Mesenteric fat pad (tissue), 1 donor: Measurements from ENCODE around the gene EFCAB7. TPM values are rescaled to one million over a fixed set of nuclear protein-coding genes. Genes with fewer than 3 reads are reported as not detected.

Experiments used
- DNase-seq: peaks from one replicate; pipeline ENCODE4 v3.0.0-alpha.2; 2020; ENCODE audit warnings: low spot score
- long read RNA-seq: library from polyadenylated mRNA; unstranded; transcript quantifications from one replicate; pipeline ENCODE4 v2.0.0, GENCODE V29; 2020
- total RNA-seq: library from RNA; stranded (reverse); fragmentation: NEBNext Ultra II Directional; extraction: Animal tissue kit (Norgen Biotek cat#: 25700); gene quantifications from one replicate; pipeline ENCODE4 v1.2.1, GENCODE V29; 2021
- donor health status: DM: yes; HTN: yes; CAD: no.

Gene EFCAB7, protein sequence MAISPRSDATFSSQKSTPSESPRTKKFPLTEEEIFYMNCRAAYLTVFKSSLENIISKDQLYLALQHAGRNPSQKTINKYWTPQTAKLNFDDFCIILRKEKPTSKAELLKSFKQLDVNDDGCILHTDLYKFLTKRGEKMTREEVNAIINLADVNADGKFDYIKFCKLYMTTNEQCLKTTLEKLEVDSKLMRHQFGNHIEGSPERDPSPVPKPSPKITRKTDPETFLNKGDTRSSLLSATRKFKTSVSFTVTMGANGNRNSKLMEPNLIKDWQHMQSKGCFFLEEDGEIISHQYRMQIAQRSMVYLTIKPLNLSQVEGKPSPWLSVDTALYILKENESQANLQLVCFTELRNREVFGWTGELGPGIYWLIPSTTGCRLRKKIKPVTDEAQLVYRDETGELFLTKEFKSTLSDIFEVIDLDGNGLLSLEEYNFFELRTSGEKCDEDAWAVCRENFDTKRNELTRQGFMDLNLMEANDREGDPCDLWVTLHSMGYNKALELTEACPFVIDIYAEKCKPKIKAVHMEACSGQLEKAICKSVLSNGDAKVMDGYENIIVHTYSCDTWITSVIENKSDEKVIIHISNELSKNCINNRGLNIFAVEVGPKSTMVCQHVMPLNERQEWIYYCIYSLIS
- 3.4 TPM for total RNA-seq
- long read RNA-seq, partial matches to known transcripts = 1 of 3 reads
- long read RNA-seq, other reads (novel, unspliced or antisense) = 1 of 3 reads

DNA sequence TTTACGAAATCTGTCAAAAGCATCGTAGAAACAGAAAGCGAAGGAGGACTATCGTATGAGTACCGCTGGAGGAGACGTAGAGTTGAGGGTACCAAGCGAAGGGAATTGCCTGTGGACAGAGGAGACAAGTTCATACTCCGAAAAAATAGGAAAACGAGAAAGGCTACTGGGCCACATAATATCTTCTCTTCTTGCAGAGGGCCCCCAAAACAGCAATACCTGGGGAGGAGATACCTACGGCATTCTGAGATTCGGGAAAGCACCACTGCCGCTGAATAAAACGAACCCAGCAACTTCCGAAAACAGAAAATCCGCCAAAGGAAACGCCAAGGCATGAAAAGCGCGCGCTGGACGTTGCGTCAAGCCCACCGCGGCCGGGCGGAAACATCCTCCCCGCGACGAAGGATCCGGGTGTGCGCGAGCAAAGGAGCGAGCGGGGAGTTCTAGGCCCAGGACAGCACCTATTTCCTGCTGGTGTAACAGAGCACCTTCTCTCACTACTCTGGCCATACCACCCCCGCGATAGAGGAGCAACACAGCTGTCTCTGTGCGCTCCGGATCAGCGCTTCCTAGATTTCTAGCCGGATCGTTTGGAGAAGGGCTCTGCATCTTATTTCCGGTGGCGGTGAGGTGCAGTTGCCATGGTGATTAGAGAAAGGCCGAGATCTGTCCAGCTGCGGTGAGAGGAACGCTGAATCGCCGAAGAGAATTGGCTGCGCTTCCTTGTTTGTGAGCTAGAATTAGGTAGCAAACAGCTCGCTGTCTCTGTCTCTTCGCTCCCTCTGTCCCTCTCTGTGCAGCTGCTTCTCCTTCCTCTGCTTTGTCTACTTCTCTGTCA, at the start of gene EFCAB7, which contains the start of gene ITGB3BP:
EFCAB7 (plus strand) TSS at position 635 of the 838 bp plus-strand sequence. CDS start 2,048 bp downstream, outside the sequence.
ITGB3BP (minus strand) TSS at position 335 of the 838 bp plus-strand sequence; CDS start at position 243, 92 bp downstream.
- peak; percentile 93 for DNase-seq

- DNase-seq = no peak
These were observed 47.6 kb upstream of the EFCAB7 start for GRCh38 chr1:63475761-63476160.

- DNase-seq = no peak
These were observed 43.3 kb upstream of the EFCAB7 start for GRCh38 chr1:63480057-63480456.

GRCh38 chr1:63486629-63487028, 36.7 kb upstream of the EFCAB7 start:
- no peak for DNase-seq

GRCh38 chr1:63487336-63488065, 35.8 kb upstream of the EFCAB7 start:
- DNase-seq = no peak

DNA sequence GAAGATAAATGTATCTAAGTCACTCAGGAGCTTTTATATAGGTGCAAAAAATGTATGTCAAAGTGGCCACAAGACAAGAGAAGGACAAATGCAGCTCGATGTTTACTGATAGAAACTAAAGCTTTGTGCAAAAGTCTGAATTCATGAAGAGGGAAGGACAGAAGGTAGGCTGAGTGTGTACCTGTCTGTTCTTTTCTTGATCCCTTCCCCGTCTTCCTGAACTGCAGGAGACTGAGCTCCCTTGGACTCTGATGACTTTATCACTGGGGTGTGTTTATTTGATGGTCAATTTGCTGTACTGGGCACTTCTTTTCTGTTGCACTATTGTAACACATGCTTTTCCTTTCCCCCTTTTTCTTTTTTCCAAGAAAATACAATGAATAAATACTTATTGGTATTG, 25.7 kb upstream of the EFCAB7 start:
- no peak for DNase-seq

DNA sequence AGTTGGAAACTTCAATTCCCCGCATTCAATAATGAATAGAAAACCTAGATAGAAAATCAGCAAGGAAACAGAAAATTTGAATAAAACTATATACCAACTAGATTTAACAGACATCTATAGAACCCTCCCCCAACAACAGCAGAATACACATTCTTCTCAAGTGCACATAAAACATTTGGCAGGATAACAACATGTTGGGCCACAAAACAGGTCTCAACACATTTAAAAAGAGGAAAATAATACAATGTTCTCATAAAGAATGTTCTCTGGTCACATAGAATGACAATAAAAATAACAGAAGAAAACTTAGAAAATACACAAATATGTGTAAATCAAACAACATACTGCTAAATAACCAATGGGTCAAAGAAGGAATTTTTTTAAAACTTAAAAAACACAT, 25.2 kb upstream of the EFCAB7 start:
- DNase-seq = no peak

- DNase-seq = no peak
These were observed 22.1 kb upstream of the EFCAB7 start for GRCh38 chr1:63501256-63501655.

DNA sequence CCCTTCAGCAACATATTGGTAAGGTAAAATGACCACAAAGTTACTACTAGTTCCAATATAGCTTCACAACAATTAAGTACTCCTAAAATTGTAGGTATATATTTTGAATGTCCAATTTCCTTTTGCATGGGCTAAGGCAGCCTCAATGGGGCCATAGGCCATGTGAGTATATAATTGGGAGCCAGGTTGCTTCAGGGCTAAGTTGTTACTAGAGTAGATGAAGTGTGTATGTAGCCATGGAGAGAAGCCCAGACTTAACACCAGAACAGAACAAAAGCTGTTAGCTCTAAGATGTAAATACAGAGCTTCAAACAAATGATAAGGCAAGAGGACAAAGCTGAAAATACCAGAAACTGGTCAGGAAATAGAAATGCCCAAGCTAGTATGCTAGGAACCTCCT, 16.5 kb upstream of the EFCAB7 start:
- DNase-seq = no peak

DNA sequence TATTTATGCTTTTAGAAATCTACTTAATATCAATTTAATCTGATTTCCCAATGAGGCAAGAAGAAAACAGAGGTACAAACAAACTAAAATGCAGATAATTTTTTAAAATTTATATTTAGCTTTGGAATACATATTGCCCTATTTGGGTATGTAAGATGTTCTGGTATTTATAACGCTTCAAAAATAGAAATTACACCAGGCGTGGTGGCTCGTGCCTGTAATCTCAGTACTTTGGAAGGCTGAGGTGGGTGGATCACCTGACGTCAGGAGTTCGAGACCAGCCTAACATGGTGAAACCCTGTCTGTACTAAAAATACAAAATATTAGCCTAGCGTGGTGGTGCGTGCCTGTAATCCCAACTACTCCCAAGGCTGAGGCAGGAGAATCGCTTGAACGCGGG, 13.6 kb upstream of the EFCAB7 start:
- DNase-seq = no peak

DNA sequence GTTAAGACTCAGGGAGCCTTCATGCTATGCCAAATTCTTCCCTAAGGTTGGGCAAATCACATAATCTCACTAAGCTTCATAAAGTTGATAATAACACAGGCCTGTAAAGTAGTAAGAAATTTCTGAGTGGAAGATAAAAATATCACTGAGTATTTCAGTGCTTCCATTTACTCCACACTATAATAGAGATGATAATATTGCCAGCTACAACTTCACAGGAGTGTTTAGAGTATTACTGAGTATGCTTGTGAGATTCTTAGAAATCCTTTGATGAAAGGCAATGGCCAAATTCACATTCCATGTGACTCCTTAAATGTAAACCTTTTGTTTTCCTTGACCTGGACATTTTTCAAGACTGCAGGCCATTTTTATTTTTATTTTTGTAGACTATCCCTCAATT, 10.7 kb upstream of the EFCAB7 start:
- DNase-seq = no peak

GRCh38 chr1:63516629-63517028, 6.7 kb upstream of the EFCAB7 start:
- DNase-seq = no peak

- no peak for DNase-seq
These were observed 413 bp downstream of the EFCAB7 start for GRCh38 chr1:63523738-63524137.

DNA sequence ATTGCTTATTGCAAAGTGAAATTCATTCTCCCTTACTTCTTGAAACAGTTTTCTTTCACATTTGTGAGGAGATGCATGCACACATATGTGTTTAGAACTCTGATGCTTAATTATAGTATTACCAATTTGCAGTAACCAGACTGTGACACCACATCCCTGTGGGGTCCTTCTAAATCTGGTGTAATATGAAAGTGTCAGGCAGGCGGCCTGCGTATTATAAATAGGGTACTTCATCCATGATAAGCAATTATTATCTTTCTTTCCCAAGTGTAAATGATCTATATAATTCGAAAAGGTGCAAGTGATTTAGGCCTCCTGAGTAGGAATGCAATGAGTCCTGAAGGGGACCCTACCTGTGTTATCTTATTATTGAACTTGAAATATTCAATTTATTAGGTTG, 876 bp downstream of the EFCAB7 start:
- no peak for DNase-seq

DNA sequence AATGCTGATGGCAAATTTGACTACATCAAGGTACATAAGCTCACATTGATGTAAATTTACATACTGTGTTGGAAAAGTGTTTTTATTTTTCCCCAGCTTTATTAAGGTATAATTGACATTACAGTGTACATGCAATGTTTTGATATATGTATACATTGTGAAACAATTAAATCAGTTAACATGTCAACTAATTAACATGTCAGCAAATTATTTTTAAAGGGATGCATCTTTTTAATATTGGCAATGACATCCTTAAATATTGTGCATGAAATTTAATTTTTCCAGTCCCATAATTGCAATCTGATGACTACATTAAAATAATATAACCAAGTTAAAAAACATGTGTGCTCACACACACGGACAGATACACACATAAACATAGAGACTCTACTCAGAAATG, 9.4 kb downstream of the EFCAB7 start:
- no peak for DNase-seq

GRCh38 chr1:63533931-63534330, 10.6 kb downstream of the EFCAB7 start:
- no peak for DNase-seq

DNA sequence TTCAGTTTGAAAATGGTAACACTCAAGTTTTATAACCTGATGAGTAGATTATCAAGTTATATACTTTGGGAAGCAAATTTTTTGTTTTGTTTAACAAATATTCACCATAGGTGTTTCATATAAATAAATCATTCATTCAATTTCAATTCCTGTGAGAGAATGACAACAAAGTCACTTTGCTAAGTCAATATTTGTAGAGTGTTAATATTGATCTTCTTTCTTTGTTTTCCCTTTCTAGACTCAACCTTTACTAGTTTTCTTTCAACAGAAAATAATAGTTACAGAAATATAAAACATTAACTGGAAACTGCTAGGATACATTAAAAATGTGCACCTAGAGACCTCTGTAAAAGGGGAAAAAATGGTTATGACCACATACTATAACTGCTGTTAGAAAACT, 11.1 kb downstream of the EFCAB7 start:
- DNase-seq = no peak

- no peak for DNase-seq
These were observed 13.7 kb downstream of the EFCAB7 start for GRCh38 chr1:63537006-63537405.

GRCh38 chr1:63537940-63538339, 14.6 kb downstream of the EFCAB7 start:
- no peak for DNase-seq

DNA sequence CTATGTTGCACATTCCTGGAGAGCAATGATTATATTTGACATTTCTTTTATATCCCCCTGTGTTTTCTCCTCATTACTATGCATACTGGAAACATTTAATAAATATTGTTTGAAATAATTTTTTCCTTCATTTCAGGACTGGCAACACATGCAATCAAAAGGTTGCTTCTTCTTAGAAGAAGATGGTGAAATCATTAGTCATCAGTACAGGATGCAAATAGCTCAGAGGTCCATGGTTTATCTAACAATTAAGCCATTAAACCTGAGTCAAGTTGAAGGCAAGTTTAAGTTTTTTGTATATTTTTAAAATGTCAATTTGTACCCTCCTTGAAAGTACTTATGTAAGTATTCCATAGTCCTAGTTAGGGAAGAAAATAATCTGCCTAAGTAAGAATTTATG, 22.5 kb downstream of the EFCAB7 start:
- no peak for DNase-seq
